Mesothelial cell of epicardium (in vitro differentiated cells): ENCODE results near the gene GNPTAB. TPM values are rescaled to one million over a fixed set of nuclear protein-coding genes. Genes with fewer than 3 reads are reported as not detected.
"Not testable (repeated sequence)": the region's sequence is repeated elsewhere in the genome, so short reads cannot be mapped to it uniquely, and the experiment has no call there.

Experiments used
- DNase-seq, 2 experiments: peaks; one replicate each; pipeline ENCODE4 v3.0.0; 2021; ENCODE audit warnings: low spot score in 2 of 2; ENCODE audit not compliant: unreplicated experiment in 2 of 2
- H3K27ac Mint-ChIP-seq: 2 replicates; pipeline ENCODE4 v1.8.0; 2021; ENCODE audit warnings: mixed read lengths
- H3K27me3 Mint-ChIP-seq: 2 replicates; pipeline ENCODE4 v1.8.0; 2021; ENCODE audit warnings: low read depth, mixed read lengths
- H3K36me3 Mint-ChIP-seq: 2 replicates; pipeline ENCODE4 v1.8.0; 2021; ENCODE audit warnings: mixed read lengths
- H3K4me1 Mint-ChIP-seq: 2 replicates; pipeline ENCODE4 v1.8.0; 2021; ENCODE audit warnings: mixed read lengths
- H3K4me3 Mint-ChIP-seq: 2 replicates; pipeline ENCODE4 v1.8.0; 2021; ENCODE audit warnings: mild to moderate bottlenecking, moderate library complexity, mixed read lengths
- H3K9me3 Mint-ChIP-seq: 2 replicates; pipeline ENCODE4 v1.8.0; 2021; ENCODE audit warnings: mixed read lengths
- CTCF ChIP-seq: fragments of 200-600 bp; sonication (generic); IDR thresholded peaks from one replicate; pipeline ENCODE4 v1.5.0; 2021; ENCODE audit warnings: antibody characterized with exemption; ENCODE audit not compliant: unreplicated experiment
- total RNA-seq: library from RNA; stranded (reverse); gene quantifications from 3 replicates; pipeline ENCODE4 v1.2.1, GENCODE V29; 2021

GNPTAB gene
- total RNA-seq, 1 donor from 2014 or later = 35.9 TPM

GRCh38 chr12:101859664-101860607, 29.2 kb upstream of the GNPTAB start:
- Mint-ChIP-seq H3K4me1 (peaks cover 34% of the 10 kb centered on the region), H3K4me3 (no peak overlapping the region), H3K9me3 (peaks cover 2% of the 10 kb centered on the region), H3K36me3 (no peaks in the 10 kb centered on the region), H3K27ac (peak overlapping the region; percentile 90), H3K27me3 (no peaks in the 10 kb centered on the region)
- DNase-seq = no peak
- no peak for TF ChIP-seq CTCF

- Mint-ChIP-seq H3K36me3 (no peaks in the 10 kb centered on the region), H3K4me3 (no peak overlapping the region), H3K27ac (no peak overlapping the region), H3K4me1 (peaks cover 40% of the 10 kb centered on the region), H3K27me3 (no peaks in the 10 kb centered on the region), H3K9me3 (no peaks in the 10 kb centered on the region)
- TF ChIP-seq CTCF = no peak
- DNase-seq = no peak
Measured at GRCh38 chr12:101858361-101858760, 27.6 kb upstream of the GNPTAB start.

- TF ChIP-seq CTCF = no peak
- H3K27ac Mint-ChIP-seq = no peak overlapping the region
- H3K4me3 Mint-ChIP-seq = no peak overlapping the region
- H3K9me3 Mint-ChIP-seq = no peaks in the 10 kb centered on the region
- no peaks in the 10 kb centered on the region for H3K36me3 Mint-ChIP-seq
- peaks cover 36% of the 10 kb centered on the region for H3K4me1 Mint-ChIP-seq
- no peaks in the 10 kb centered on the region for H3K27me3 Mint-ChIP-seq
- no peak for DNase-seq
Measured at GRCh38 chr12:101857043-101857558, 26.3 kb upstream of the GNPTAB start.

GRCh38 chr12:101856614-101857013, 25.9 kb upstream of the GNPTAB start:
- not testable (repeated sequence) for DNase-seq, H3K27me3 Mint-ChIP-seq, H3K36me3 Mint-ChIP-seq, H3K9me3 Mint-ChIP-seq, H3K4me3 Mint-ChIP-seq, H3K27ac Mint-ChIP-seq
- peaks cover 35% of the 10 kb centered on the region for H3K4me1 Mint-ChIP-seq

- no peak overlapping the region for H3K4me3 Mint-ChIP-seq
Measured at GRCh38 chr12:101855976-101856375, 25.2 kb upstream of the GNPTAB start.

More at GRCh38 chr12:101855976-101856375, 25.2 kb upstream of the GNPTAB start:
- peak overlapping the region; percentile 98 for H3K27ac Mint-ChIP-seq
- H3K36me3 Mint-ChIP-seq = no peaks in the 10 kb centered on the region
- no peak for DNase-seq
- TF ChIP-seq CTCF = no peak
- no peaks in the 10 kb centered on the region for H3K9me3 Mint-ChIP-seq
- H3K27me3 Mint-ChIP-seq = no peaks in the 10 kb centered on the region
- peaks cover 35% of the 10 kb centered on the region for H3K4me1 Mint-ChIP-seq
